GM23248 (cell line): ENCODE results near the gene KCTD2. TPM values are rescaled to one million over a fixed set of nuclear protein-coding genes. Genes with fewer than 3 reads are reported as not detected.
A peak's percentile ranks its signal among the peaks of the same experiment; 100 is the strongest.

Source experiments
- DNase-seq: peaks from one replicate; pipeline ENCODE4 v3.0.0-alpha.2; 2015
- H2AFZ ChIP-seq: fragments of 200-600 bp; sonication (generic); 2 replicates; pipeline ENCODE4 v1.6.1; 2016; ENCODE audit warnings: antibody characterized with exemption
- H3F3A ChIP-seq: fragments of 200-600 bp; sonication (generic); 2 replicates; pipeline ENCODE4 v1.6.1; 2016; ENCODE audit warnings: mild to moderate bottlenecking, antibody characterized with exemption, mixed run types; ENCODE audit not compliant: insufficient read depth
- H3K27ac ChIP-seq: fragments of 200-600 bp; sonication (generic); 2 replicates; pipeline ENCODE4 v1.5.1; 2016; ENCODE audit warnings: mild to moderate bottlenecking
- H3K27me3 ChIP-seq: fragments of 200-600 bp; sonication (generic); replicated peaks from 2 replicates; pipeline ENCODE4 v1.6.1; 2016; ENCODE audit warnings: mild to moderate bottlenecking; ENCODE audit not compliant: insufficient read depth
- H3K36me3 ChIP-seq: fragments of 200-600 bp; sonication (generic); 2 replicates; pipeline ENCODE4 v1.6.1; 2016; ENCODE audit warnings: low read depth, mild to moderate bottlenecking
- H3K4me1 ChIP-seq: fragments of 200-600 bp; sonication (generic); 2 replicates; pipeline ENCODE4 v1.6.1; 2016; ENCODE audit warnings: mild to moderate bottlenecking; ENCODE audit not compliant: insufficient read depth
- H3K4me2 ChIP-seq: fragments of 200-600 bp; sonication (generic); one replicate; pipeline ENCODE4 v1.6.1; 2016; ENCODE audit warnings: mild to moderate bottlenecking; ENCODE audit not compliant: unreplicated experiment
- H3K4me3 ChIP-seq: fragments of 200-600 bp; sonication (generic); 2 replicates; pipeline ENCODE4 v1.5.1; 2016; ENCODE audit warnings: mild to moderate bottlenecking
- H3K79me2 ChIP-seq: fragments of 200-600 bp; sonication (generic); 2 replicates; pipeline ENCODE4 v1.6.1; 2016; ENCODE audit warnings: mild to moderate bottlenecking; ENCODE audit not compliant: insufficient read depth
- H3K9ac ChIP-seq: fragments of 200-600 bp; sonication (generic); 2 replicates; pipeline ENCODE4 v1.6.1; 2016; ENCODE audit warnings: mild to moderate bottlenecking
- H3K9me2 ChIP-seq: fragments of 200-600 bp; sonication (generic); 2 replicates; pipeline ENCODE4 v1.6.1; 2016; ENCODE audit warnings: mixed run types, mild to moderate bottlenecking, moderate library complexity; ENCODE audit not compliant: insufficient read depth
- H3K9me3 ChIP-seq: fragments of 200-600 bp; sonication (generic); one replicate; pipeline ENCODE4 v1.6.1; 2017; ENCODE audit warnings: low read depth
- H4K20me1 ChIP-seq: fragments of 200-600 bp; sonication (generic); 2 replicates; pipeline ENCODE4 v1.6.0; 2016; ENCODE audit not compliant: insufficient read depth
- EZH2 ChIP-seq: fragments of 200-600 bp; sonication (generic); IDR thresholded peaks from 2 replicates; pipeline ENCODE4 v1.6.1; 2018; ENCODE audit warnings: antibody characterized with exemption, mild to moderate bottlenecking; ENCODE audit not compliant: insufficient read depth, poor library complexity, severe bottlenecking
- EZH2phosphoT487 ChIP-seq: fragments of 200-600 bp; sonication (generic); IDR thresholded peaks from 2 replicates; pipeline ENCODE4 v1.6.1; 2018; ENCODE audit warnings: antibody characterized with exemption, moderate library complexity, mild to moderate bottlenecking, low read depth; ENCODE audit not compliant: insufficient read depth
- WGBS, 2 experiments: methylation state at CpG; one replicate each; pipeline ENCODE4 v1.1.6; 2015 to 2017; ENCODE audit warnings: low lambda C conversion rate in 2 of 2, low coverage in 1 of 2; ENCODE audit errors: missing lambda C conversion rate in 2 of 2; 5-methylcytosine and 5-hydroxymethylcytosine counted together
- in situ Hi-C: fragments of 300-500 bp; cut with MboI; formaldehyde crosslinking; loops from 2 replicates; pipeline ENCODE4 v1.15.0; 2020
- polyA plus RNA-seq: library from polyadenylated mRNA; unstranded; fragments of >200 nt; fragmentation: Nextera tagmentation; extraction: Ambion mirVana; gene quantifications from 2 replicates; pipeline ENCODE4 v1.2.1, GENCODE V29; 2016
- total RNA-seq: library from RNA; depleted of rRNA; stranded (reverse); fragments of >200 nt; shearing (Covaris generic); gene quantifications from 2 replicates; pipeline ENCODE4 v1.2.3, GENCODE V29; 2014

Gene KCTD2
- total and polyA plus RNA-seq, 2 experiments from 2014 or later = 6.5 to 19.9 TPM

DNA sequence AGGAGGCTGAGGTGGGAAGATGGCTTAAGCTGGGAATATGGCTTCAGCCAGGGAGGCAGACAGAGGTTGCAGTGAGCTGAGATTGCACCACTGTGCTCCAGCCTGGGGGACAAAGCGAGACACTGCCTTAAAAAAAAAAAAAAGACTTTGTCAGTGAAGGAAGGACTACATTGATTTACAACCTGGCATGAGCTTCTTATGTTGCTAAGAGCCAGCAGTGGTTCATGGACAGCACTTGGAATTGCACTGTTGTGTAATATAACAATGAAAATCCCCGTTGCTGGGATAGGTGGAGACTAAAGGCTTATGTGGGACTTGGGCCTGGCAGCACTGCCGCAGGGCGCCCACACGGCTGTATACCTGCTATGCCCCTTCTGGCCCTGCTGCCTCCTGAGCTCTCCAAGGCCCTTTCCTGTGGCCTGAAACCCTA, 26.6 kb downstream of the KCTD2 start:
- no peak overlapping the region for H3K4me2 ChIP-seq
- H3K4me1 ChIP-seq = peaks cover 12% of the 10 kb centered on the region
- no peaks in the 10 kb centered on the region for H3K36me3 ChIP-seq
- H4K20me1 ChIP-seq = no peaks in the 10 kb centered on the region
- H3K79me2 ChIP-seq = no peaks in the 10 kb centered on the region
- 59 to 75% methylated on average over 5 of the region's 5 CpGs for WGBS, 2 experiments
- H3K9ac ChIP-seq = no peak overlapping the region
- peak; percentile 46 for DNase-seq
- H3K27ac ChIP-seq = no peak overlapping the region
- no peaks in the 10 kb centered on the region; the same call in 1 of the 2 replicates for H3F3A ChIP-seq
- no peak overlapping the region for H2AFZ ChIP-seq
- TF ChIP-seq EZH2 = no peak
- no peak for TF ChIP-seq EZH2phosphoT487
- in situ Hi-C loops = no loop called here
- H3K27me3 ChIP-seq = no peaks in the 10 kb centered on the region
- H3K9me2 ChIP-seq = no peaks in the 10 kb centered on the region
- H3K9me3 ChIP-seq = no peaks in the 10 kb centered on the region
- H3K4me3 ChIP-seq = no peak overlapping the region

DNA sequence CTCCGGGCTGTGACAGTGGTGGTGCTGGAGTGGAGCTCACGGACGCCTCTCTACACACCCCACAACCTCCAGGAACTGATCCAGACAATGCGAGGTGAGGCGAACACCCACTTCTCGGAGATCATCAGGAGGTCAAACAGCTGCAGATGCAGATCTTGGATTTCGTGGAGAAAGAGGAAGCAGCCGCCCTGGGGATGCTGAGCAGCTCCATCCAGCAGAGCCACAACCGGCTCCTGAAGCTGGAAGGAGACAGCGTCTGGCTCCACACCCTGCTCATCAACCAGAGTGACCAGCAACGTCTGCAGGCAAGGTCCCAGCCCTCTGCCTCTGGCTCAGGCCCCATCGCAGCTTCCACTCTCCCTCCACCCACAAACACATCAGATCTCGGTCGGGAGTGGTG, 27.5 kb downstream of the KCTD2 start:
- in situ Hi-C loops = no loop called here
- Histone ChIP-seq H3K79me2 (no peaks in the 10 kb centered on the region), H3K9me2 (no peaks in the 10 kb centered on the region), H2AFZ (no peak overlapping the region), H3K36me3 (no peaks in the 10 kb centered on the region), H3F3A (peaks cover 7% of the 10 kb centered on the region; the same call in 1 of the 2 replicates), H3K9ac (no peak overlapping the region), H3K9me3 (no peaks in the 10 kb centered on the region), H4K20me1 (no peaks in the 10 kb centered on the region), H3K4me2 (no peak overlapping the region), H3K4me3 (no peak overlapping the region), H3K4me1 (peaks cover 19% of the 10 kb centered on the region), H3K27ac (no peak overlapping the region), H3K27me3 (no peaks in the 10 kb centered on the region)
- no peak for DNase-seq
- TF ChIP-seq EZH2phosphoT487 (no peak), EZH2 (no peak)
- 86 to 87% methylated on average over 14 of the region's 14 CpGs for WGBS, 2 experiments

DNA sequence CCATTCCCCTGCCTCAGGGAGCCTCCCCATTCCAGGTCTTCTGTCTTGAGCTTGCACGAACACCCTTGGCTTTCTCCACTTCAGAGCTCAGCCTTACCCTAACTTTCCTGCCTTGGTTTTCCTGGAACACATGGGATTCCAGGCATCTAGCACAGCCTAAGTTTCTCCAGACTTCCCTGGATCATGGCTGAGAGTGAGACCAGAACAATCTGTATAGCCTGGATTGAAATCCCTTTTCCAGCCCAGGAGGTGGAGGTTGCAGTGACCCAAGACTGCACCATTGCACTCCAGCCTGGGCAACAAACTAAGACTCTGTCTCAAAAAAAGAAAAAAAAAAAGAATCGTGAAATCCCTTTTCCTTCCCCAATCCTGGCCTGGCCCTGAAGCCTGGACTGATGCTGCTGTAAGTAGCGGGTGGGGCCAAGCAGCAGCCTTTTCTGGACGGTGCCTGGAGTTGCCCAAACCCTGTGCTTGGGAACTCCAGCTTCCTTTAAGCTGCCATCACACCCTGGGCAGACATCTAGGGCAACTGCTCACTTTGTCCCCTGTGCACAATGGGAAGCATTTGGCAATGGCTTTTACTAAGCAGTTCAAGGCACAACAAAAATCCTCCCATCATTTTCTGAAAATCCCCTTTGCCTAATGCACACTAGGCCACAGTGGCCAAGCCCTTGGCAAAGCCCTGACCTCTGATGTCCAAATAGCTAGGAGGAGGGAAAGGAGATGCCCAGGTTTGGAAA, 28.7 kb downstream of the KCTD2 start:
- no peak for DNase-seq
- no peak overlapping the region for H3K4me3 ChIP-seq
- WGBS, 2 experiments = 51 to 53% methylated on average over 4 of the region's 4 CpGs

DNA sequence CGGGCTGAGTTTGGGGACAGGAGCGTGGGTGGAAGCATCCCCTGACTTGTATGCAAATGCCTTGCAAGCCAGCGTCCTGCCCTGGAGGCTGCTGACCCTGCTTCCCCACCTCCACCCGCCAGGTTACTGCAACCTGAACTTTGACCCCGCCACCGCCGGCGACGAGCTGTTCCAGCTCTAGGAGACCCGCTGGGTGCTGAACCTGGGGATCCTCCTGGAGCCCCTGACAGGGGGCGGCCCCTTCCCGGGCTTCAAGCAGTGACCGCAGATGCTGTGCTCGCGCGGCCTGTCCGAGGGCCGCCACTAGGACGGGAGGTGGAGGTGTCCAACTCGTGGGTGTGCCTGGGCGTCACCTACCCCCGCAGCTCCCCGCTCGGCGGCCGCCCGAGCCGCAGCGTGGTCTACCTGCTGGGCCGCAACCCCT, 30.1 kb downstream of the KCTD2 start:
- Histone ChIP-seq H3K4me3 (no peak overlapping the region), H3K4me2 (no peak overlapping the region)

More for the DNA sequence above, 28.7 kb downstream of the KCTD2 start:
- H3K79me2 ChIP-seq = no peaks in the 10 kb centered on the region
- peaks cover 26% of the 10 kb centered on the region for H3K4me1 ChIP-seq
- peaks cover 10% of the 10 kb centered on the region for H3F3A ChIP-seq
- in situ Hi-C loops = no loop called here
- no peaks in the 10 kb centered on the region for H3K36me3 ChIP-seq
- no peaks in the 10 kb centered on the region for H3K9me2 ChIP-seq
- H2AFZ ChIP-seq = no peak overlapping the region
- no peak for TF ChIP-seq EZH2
- no peak for TF ChIP-seq EZH2phosphoT487
- no peak overlapping the region for H3K9ac ChIP-seq
- H4K20me1 ChIP-seq = no peaks in the 10 kb centered on the region
- no peak overlapping the region for H3K27ac ChIP-seq
- no peak overlapping the region for H3K4me2 ChIP-seq
- H3K27me3 ChIP-seq = no peaks in the 10 kb centered on the region
- H3K9me3 ChIP-seq = no peaks in the 10 kb centered on the region

More for the DNA sequence above, 30.1 kb downstream of the KCTD2 start:
- H3K79me2 ChIP-seq = no peaks in the 10 kb centered on the region
- TF ChIP-seq EZH2phosphoT487 (no peak), EZH2 (no peak)
- no peak overlapping the region for H3K9ac ChIP-seq
- DNase-seq = no peak
- WGBS, 2 experiments = 80 to 91% methylated on average over 22 to 23 of the region's 30 CpGs
- no peaks in the 10 kb centered on the region for H3K9me3 ChIP-seq
- H3K27me3 ChIP-seq = no peaks in the 10 kb centered on the region
- H3F3A ChIP-seq = peaks cover 10% of the 10 kb centered on the region
- no peaks in the 10 kb centered on the region for H3K36me3 ChIP-seq
- H3K4me1 ChIP-seq = peaks cover 26% of the 10 kb centered on the region
- in situ Hi-C loops = no loop called here
- no peak overlapping the region for H3K27ac ChIP-seq
- H2AFZ ChIP-seq = no peak overlapping the region
- no peaks in the 10 kb centered on the region for H4K20me1 ChIP-seq
- H3K9me2 ChIP-seq = no peaks in the 10 kb centered on the region
